HL-60/S4 treated with retinoic acid at 250 ng/mL for 4 days and 3 days (cell line): ENCODE results near the gene EME2.

ENCODE experiments used
- in situ Hi-C: fragments of 300-500 bp; cut with MboI; formaldehyde crosslinking; loops from 2 replicates; pipeline ENCODE4 v1.7.0; 2022; ENCODE audit warnings: low sequenced_read_pairs

Gene EME2

GRCh38 chr16:1745181-1745899 lies 27.3 kb upstream of the EME2 start:
- in situ Hi-C loops: no loop called here

- in situ Hi-C loops: no loop called here
Observed at GRCh38 chr16:1745900-1746692, 26.5 kb upstream of the EME2 start.

DNA sequence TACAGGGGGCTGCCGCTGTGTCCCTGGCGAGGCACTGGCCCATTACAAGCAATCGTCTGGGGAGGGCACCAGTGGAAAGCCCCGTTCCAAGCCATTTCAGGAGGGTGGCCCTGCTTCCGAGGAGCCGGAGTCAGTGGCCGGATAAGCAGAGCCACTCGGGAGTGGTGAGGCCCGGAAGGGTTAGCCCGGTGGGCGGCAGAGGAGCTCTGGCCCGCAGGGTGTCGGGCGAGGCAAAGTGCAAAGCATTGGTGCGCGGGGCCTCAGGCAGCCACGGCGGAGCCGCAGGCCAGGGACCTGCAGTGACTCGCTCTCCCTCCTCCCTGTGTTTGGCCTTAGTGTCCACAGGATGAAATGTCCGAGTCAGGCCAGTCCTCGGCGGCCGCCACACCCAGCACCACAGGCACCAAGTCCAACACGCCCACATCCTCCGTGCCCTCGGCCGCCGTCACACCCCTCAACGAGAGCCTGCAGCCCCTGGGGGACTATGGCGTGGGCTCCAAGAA lies 25.9 kb upstream of the EME2 start:
- in situ Hi-C loops: no loop called here

DNA sequence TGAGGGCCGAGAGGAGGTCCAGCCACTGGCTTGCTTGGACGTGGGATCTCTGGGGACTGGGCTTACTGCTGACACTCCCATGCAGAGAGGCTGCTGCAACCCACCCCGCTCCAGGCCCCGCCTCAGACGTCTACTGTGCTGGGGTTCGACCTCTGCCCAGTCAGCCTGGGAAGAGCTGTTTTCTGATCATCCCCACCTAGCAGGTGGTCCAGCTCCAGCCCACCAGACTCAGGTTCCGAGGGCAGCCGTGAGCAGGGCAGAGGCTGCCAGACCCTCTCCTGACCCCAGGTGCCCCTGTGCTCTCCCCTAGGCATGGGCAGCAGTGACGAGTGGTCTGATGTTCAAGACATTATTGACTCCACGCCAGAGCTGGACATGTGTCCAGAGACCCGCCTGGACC lies 24.7 kb upstream of the EME2 start:
- in situ Hi-C loops: no loop called here

GRCh38 chr16:1749152-1750117 lies 23.2 kb upstream of the EME2 start:
- in situ Hi-C loops: no loop called here

DNA sequence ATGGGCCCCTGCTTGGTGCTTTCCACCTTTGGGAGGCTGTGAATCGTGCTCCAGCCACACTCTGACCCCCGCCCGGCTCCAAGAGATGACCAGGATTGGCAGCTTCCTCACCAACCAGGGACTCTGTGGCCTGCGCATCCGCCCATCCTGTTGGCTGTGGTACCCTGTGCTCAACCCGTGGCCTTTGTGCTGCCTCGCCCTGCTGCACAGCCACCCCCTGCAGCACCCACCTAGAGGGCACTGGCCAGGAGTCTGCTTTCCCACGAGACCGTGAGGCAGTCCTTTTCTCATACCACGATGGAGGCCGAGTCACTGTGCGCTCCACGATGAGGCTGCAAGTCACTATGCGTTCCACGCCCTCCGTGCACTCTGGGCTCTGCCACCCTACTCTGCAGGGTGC lies 20.7 kb upstream of the EME2 start:
- in situ Hi-C loops: no loop called here

DNA sequence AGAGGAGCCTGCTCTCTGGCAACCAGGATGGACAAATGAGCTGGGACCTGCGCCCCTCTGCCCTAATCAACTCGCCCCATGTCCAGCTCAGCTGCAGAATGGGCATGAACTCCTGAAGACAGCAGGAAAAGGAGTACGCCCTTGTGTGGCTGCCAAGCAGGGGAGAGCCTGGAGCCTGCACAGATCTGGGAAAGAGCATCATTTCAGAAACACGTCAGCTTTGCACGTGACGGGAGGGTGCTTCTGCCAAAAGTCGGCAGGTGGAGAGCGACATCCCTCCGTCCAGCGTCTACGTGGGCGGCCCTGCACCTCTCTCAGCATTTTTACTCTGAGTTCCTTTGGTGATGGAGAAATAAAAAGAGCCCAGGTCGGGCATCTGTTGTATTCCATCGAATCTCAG lies 19.8 kb upstream of the EME2 start:
- in situ Hi-C loops: no loop called here

GRCh38 chr16:1754204-1754603 lies 18.4 kb upstream of the EME2 start:
- in situ Hi-C loops: no loop called here

- in situ Hi-C loops: no loop called here
Observed at GRCh38 chr16:1757714-1758461, 14.7 kb upstream of the EME2 start.

DNA sequence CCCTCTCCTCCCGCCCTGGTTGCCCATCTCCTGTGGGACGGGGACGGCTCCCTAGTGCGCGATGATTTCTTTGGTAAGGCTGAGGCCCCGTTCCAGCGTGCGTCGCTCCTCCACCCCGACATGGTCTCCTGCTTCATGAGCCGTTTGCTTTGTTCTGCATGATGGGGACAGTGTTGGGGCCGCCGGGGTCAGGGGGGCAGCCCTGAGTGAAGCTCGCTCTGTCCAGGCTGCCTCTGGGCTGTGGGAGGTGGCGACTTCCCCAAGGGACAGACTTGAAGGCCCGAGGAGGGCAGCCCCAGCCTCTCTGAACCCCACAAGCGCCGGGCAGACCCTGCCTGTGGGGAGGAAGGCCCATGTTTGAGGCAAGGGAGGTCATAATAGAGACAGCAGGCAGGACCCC lies 13.7 kb upstream of the EME2 start:
- in situ Hi-C loops: no loop called here

DNA sequence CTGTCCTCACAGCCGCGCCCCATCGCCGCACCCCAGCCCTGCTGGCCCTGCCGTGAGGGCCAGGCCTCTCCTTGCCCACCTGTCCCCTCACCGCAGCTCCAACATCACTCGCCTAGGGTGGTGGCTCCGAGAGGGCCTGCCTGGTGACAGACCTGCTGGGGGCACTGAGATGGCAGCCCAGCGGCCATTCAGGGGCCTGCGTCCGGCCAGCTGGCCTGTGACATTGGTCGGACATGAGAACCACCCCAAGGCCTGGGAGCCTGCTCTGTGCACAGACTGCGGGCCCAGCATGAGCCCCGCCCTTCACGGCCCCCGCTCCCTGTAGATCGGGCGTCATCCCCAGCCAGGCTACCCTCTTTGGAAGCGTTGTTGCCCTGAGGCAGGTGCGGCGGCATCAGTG lies 13.1 kb upstream of the EME2 start:
- in situ Hi-C loops: no loop called here

GRCh38 chr16:1760911-1761310 lies 11.7 kb upstream of the EME2 start:
- in situ Hi-C loops: no loop called here

GRCh38 chr16:1761751-1762150 lies 10.9 kb upstream of the EME2 start:
- in situ Hi-C loops: no loop called here

DNA sequence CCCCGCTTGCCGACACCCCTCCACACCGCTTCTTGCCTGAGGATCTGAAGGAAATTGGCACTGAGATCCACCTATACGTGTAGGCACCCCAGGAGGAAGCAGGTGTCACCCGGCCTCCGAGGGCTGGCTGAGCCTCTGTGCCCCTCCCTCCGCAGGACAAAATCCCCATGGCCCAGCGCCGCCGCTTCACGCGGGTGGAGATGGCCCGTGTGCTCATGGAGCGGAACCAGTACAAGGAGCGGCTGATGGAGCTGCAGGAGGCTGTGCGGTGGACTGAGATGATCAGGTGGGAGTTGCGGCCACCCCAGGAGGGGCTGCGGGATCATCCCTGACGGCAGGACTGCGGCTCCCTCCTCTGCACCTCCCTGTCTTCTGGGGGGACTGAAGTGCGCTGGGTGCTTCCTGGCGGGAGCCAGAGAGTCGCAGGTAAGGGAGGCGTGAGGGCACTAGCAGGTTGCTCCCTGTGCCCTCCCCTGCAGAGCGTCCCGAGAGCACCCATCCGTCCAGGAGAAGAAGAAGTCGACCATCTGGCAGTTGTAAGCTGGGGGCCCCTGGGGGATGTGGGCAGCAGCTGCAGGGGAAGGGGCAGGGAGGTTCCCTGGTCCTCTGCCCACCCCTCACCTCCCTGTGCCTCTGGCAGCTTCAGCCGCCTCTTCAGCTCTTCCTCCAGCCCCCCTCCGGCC lies 10.3 kb upstream of the EME2 start:
- in situ Hi-C loops: no loop called here

- in situ Hi-C loops: no loop called here
Observed at GRCh38 chr16:1762879-1763520, 9.6 kb upstream of the EME2 start.

DNA sequence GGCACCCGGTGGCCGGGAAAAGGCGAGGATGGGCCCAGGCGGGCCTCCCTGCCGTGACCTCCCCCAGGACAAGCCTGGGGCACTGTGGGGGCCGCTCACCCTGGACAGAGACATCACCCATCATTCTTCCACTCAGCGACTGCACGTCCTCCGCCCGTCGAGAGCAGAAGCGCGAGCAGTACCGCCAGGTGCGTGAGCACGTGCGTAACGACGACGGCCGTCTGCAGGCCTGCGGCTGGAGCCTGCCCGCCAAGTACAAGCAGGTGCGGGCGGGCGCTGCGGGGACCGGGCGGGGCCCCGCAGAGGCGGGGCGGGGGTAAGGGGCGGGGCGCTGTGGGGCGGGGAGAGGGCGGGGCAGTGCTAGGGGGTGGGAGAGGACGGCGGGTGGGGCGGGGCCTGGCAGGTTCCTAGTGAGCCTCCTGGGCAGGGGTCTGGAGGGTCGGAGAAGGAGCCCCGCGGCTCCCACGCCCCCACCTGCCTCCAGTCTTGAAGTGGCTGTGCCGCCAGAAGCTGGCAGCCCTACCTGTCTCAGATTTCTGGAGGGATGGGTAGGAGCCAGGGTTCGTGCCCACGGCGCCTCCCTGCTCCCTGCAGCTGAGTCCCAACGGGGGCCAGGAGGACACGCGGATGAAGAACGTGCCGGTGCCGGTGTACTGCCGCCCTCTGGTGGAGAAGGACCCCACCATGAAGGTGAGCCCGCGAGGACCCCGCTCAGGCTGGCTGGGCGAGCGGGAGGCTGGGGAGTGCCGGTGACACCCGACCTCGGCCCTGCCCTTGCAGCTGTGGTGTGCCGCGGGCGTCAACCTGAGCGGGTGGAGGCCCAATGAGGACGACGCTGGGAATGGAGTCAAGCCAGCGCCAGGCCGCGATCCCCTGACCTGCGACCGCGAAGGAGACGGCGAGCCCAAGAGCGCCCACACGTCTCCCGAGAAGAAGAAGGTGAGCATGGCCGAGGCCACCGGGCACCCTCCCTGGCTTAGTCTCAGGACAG lies 8.8 kb upstream of the EME2 start:
- in situ Hi-C loops: no loop called here

DNA sequence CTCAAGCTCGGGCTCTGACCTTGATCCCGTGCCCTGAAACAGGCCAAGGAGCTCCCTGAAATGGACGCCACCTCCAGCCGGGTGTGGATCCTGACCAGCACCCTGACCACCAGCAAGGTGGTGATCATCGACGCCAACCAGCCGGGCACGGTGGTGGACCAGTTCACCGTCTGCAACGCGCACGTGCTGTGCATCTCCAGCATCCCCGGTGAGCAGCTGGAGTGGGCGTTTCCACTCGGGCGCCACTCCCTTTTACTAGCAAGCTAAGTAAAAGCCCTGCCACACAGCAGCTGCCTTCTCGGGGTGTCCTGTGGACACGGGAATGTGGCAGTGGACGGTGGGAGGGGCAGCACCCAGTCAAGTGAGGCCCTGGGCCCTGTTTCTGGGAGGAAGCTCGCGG lies 7.6 kb upstream of the EME2 start:
- in situ Hi-C loops: no loop called here

DNA sequence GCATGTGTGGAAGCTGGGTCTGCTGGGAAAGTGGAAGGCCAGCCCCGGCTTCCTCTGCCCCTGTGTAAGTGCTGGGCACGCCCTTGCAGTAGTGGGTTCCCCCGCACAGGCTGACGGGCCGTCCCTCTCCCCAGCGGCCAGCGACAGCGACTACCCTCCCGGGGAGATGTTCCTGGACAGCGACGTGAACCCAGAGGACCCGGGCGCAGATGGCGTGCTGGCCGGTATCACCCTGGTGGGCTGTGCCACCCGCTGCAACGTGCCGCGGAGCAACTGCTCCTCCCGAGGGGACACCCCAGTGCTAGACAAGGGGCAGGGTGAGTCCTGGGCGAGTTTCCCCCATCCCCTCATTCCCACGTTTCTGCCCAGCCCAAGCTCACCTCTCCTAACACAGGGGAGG lies 6.8 kb upstream of the EME2 start:
- in situ Hi-C loops: no loop called here
